Measurements from ENCODE around the gene PDCD5.

DNA sequence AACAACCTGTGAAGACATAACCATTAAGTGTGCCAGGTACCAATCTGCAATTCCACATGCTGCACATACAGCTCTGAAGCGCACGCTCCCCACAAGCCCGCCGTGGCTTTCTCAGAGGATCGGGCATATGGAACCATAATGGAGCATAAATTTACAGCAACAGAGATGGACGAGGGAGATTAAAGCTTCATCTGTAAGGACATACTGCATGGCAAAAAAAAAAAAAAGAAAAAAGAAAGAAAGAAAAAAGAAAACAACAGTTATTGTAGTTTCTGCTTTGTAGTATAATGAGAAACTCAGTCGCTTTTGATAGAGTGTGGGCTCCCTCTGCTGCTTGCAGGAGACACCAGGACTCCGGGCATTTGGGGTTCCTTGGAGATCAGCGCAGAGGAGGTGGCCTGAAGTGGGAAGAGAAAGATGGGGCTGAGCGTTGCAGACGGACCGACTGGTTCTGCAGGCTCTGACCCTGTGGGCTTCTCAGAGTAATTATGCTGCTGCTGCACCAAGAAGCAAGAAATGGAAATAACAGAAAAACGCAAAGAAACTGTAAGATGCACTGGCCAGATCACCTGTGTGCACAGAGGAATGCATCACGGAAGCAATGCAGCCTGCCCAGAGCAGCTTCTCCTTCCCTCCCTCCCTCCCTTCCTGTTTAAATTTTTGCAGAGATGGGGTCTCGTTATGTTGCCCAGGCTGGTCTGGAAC is 10.8 kb upstream of the PDCD5 start:
- TF ChIP-seq, protein P1, sequence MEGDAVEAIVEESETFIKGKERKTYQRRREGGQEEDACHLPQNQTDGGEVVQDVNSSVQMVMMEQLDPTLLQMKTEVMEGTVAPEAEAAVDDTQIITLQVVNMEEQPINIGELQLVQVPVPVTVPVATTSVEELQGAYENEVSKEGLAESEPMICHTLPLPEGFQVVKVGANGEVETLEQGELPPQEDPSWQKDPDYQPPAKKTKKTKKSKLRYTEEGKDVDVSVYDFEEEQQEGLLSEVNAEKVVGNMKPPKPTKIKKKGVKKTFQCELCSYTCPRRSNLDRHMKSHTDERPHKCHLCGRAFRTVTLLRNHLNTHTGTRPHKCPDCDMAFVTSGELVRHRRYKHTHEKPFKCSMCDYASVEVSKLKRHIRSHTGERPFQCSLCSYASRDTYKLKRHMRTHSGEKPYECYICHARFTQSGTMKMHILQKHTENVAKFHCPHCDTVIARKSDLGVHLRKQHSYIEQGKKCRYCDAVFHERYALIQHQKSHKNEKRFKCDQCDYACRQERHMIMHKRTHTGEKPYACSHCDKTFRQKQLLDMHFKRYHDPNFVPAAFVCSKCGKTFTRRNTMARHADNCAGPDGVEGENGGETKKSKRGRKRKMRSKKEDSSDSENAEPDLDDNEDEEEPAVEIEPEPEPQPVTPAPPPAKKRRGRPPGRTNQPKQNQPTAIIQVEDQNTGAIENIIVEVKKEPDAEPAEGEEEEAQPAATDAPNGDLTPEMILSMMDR (IDR thresholded peaks at IDR 0.05) = peak in 2 of 3 experiments; percentile 32 to 54
- TF ChIP-seq POLR2A (IDR thresholded peaks at IDR 0.05) = no peak
